Activated CD8-positive, alpha-beta memory T cell treated with anti-CD3 and anti-CD28 coated beads for 48 hours (primary cell): ENCODE measurements around the gene MEIS2.

Source experiments
- DNase-seq, 3 experiments: peaks; one replicate each; pipeline ENCODE4 v3.0.0-alpha.2; 2020; ENCODE audit warnings: low read depth in 2 of 3, low spot score in 2 of 3

The MEIS2 gene

GRCh38 chr15:37100109-37100965 is at the start of gene MEIS2:
TSS of gene MEIS2 (minus strand) at chr15:37100549. CDS start at chr15:37099466, 1,083 bp downstream.
- DNase-seq = no peak

- DNase-seq = no peak
Observed at GRCh38 chr15:37149146-37149545, 48.8 kb upstream of the MEIS2 start.

- no peak for DNase-seq
Observed at GRCh38 chr15:37148714-37149113, 48.4 kb upstream of the MEIS2 start.

DNA sequence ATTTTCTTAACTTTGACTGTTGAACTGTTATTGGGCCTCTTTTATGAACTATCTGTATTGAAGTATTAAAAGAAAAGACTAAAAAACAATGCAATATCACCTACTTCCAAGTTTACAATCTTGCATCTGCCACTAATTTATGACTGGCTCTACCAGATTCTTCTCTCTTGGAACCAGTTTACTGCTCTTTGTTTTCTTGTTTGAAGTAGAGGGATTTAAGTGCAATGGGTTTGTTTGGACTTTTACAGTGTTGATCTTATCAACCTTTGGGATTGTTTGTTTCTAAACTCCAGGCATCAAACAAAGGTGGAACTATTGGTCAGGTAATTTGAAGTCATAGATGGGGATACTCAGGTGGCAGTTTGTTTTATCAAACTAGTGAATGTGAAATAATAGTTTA is 43.0 kb upstream of the MEIS2 start:
- no peak for DNase-seq

GRCh38 chr15:37142371-37142770 is 42.0 kb upstream of the MEIS2 start:
- DNase-seq = no peak

DNA sequence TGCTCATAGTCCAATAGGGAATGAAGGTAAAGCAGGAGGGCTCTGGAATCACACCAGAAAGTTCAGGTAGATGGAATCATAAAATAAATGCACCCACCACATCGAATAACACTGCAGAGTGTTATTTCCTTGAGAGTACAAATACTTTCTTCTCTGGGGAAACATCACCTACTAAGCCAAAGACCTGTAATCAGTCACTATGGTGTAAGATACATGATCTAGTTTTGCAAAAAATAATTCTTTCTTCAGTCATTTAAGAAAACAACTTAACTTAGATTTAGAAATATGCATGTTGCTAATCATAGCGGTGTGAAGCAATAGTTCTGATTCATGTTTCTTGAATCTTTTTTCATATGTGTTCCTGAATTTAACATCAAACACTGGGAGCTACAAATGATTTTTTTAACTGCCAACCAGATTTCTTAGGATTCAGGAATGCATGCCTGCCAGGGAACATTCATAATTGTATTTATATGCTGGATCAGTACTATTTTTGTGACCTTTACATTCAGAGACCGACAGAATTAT is 40.2 kb upstream of the MEIS2 start:
- DNase-seq = no peak

- no peak for DNase-seq
Observed at GRCh38 chr15:37138591-37139215, 38.4 kb upstream of the MEIS2 start.

DNA sequence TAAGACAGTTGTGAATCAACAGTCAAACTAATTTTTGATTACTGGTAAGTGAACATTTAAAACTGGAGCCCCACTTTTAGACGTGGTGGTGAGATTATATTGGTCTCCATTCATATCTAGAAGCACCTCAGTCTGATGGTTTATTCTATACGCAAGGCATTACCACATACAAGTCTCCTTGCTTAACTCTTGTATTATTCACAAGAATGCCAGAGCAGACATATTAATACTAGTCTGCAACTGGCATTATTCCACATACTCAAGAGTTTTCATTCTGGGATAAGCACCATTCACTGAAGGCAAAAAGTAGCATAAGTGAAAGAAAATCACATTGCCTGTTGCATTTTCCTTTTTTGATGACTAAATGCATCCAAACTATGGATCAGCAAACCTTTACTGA is 36.9 kb upstream of the MEIS2 start:
- DNase-seq = no peak

GRCh38 chr15:37136666-37137065 is 36.3 kb upstream of the MEIS2 start:
- DNase-seq = no peak

DNA sequence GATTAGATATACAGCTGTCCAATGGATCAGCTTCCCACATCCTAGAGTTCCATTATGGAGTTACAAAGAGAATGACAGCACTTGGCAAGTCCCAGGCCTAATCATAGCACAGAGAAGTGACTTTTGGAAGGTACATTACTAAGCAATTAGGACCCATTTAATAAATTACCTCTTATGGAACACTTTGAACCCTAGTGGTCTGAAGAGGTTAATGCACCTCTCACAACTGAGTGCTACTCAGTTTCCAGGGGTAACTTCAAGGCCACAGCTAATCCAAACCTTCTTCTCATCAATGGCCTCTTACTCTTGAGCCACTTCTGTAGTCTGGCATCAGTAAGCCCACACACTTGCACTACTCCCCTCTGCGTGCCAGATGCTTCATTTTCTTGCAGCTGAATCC is 34.9 kb upstream of the MEIS2 start:
- no peak for DNase-seq

- DNase-seq = no peak
Observed at GRCh38 chr15:37134699-37135131, 34.4 kb upstream of the MEIS2 start.

DNA sequence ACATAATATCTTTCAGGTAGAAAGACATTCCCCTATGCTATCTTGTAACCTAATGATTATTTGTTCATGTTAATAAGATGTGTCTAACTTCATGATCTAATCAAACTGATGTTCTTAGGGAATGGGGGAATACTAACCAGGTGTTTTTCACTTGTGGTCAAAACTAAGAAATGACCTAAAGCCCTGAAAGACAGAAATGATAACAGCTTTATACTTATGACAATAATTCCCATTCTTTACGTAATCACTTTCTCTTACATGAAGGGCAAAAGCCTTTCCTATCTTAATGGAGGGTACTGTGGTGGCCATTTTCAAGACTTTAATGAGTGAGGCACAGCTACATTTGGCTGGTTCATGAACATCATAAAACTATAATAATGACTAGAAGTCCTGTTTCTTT is 33.9 kb upstream of the MEIS2 start:
- DNase-seq = no peak

- DNase-seq = no peak
Observed at GRCh38 chr15:37133602-37134001, 33.3 kb upstream of the MEIS2 start.

DNA sequence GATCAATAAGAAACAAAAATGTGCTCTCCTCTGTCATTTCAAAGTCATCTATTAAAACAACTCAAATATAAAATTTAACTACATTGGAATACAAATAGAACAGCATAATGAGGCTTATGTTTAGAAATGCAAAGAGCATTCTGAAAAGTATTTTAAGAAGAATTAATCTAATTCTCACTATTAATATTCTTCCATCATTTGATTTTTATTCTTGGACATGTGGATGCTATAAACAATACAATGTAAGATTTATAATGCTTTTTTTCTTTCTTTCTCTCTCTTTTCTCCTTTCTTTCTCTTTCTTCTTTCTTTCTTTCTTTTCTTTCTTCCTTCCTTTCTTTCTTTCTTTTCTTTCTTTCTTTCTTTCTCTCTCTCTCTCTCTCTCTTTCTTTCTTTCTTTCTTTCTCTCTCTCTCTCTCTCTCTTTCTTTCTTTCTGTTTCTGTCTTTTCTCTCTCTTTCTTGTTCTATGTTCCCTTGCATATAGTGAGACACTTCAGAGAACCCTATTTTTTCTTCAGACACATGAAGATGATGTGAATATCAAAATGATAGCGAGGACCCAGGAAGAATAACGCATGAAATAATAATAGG is 32.6 kb upstream of the MEIS2 start:
- no peak for DNase-seq

DNA sequence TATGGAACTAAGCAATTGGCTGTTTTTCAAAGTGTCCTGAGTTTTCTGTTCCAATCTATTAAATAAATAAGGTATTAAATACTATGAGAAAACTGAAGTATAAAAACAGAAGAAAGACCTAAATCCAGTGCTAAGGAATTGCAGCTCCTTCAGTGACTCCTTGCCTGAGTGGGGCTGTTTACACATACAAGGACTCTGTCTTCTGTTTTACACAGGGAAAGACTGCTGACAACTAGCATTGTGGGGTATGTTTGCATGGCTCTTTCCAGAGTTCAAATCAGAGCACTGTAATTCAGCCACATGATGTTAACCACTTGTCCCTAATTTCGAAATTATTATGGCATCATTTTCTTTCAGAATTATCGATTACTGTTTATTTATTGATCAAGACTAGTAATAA is 31.3 kb upstream of the MEIS2 start:
- no peak for DNase-seq

- no peak for DNase-seq
Observed at GRCh38 chr15:37130356-37130755, 30.0 kb upstream of the MEIS2 start.

DNA sequence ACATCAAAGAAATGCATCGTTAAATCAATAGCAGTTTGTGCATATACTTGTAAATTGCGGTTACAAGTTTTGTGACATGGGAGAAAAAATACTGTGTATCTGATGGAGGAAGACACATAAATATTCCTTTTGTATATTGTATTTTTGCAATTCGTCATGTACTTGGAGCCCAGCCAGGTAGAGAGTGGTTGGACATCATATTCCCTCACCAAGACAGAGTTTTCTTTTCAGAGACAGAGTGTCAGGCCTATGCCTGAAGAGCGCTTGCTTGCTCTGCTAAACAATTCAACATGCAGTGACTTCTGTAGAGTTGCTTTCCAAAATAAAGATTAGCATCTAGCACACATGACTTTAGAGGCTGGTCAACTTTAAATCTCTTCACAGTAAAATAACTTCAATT is 24.8 kb upstream of the MEIS2 start:
- no peak for DNase-seq

DNA sequence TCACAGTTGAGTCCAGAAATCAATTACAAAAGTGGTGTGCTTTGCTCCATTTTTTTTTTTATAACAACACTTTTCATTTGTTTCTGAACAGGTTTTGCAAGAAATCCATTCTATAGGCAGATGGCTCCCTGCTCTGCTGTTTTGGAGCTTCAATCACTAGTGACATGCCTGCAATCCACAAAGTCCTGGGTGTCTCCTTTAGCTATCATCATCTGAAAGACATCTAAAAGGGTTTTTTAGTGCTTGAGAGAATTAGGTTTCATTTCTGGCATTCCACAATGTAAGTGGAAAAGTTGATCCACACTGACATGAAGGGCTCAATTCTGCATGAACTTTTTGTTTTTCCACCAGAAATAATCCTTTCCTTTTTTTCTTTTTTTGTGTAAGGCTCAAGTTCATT is 24.0 kb upstream of the MEIS2 start:
- no peak for DNase-seq

DNA sequence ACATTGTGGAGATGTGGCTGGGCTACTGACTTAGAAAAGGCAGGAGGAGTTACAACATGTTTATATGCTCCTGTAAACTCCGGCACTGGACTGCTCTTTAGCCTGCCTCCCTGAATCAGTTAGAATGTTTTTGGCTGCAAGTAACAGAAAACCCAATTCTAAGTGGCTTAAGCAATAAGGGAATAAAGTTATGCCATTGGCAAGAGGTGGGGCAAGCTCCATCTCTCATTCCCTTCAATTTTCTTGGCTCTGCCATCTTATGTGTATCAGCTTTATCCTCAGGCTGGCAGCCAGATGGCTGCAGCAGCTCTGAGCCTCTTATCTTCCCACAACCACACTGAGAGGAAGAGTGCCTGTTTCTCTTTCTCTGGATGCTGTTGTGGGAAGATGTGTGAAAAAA is 22.4 kb upstream of the MEIS2 start:
- no peak for DNase-seq

- DNase-seq = no peak
Observed at GRCh38 chr15:37121492-37121891, 21.1 kb upstream of the MEIS2 start.

DNA sequence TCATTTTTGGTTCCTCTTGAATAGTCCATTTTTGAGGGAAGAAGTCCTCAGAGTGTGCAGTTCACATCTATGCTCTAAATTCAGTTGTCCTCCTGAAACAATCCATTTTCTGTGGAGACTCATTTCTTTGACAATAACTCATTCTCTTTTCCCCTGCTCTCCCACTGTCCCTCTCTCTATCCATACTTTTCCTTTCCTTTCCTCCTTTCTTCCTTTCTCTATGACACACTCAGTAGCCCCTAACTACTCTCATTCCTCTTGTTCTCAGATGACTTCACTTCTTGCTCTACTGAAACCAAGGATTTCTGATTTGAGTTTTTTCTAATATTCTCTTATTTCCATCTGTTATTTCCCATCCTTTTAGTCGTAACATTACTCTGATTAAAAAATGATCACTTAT is 16.7 kb upstream of the MEIS2 start:
- no peak for DNase-seq

GRCh38 chr15:37115538-37115937 is 15.2 kb upstream of the MEIS2 start:
- no peak for DNase-seq
